ENCODE measurements around the gene HES7. TPM values are rescaled to one million over a fixed set of nuclear protein-coding genes. Genes with fewer than 3 reads are reported as not detected.
"Not testable (repeated sequence)": the region's sequence is repeated elsewhere in the genome, so short reads cannot be mapped to it uniquely, and the experiment has no call there.

HES7 gene
- 0.06 and 0.34 TPM in 2 replicates for total RNA-seq (2014; rRNA removed)
- polyA plus RNA-seq (2012): 0.29 TPM

DNA sequence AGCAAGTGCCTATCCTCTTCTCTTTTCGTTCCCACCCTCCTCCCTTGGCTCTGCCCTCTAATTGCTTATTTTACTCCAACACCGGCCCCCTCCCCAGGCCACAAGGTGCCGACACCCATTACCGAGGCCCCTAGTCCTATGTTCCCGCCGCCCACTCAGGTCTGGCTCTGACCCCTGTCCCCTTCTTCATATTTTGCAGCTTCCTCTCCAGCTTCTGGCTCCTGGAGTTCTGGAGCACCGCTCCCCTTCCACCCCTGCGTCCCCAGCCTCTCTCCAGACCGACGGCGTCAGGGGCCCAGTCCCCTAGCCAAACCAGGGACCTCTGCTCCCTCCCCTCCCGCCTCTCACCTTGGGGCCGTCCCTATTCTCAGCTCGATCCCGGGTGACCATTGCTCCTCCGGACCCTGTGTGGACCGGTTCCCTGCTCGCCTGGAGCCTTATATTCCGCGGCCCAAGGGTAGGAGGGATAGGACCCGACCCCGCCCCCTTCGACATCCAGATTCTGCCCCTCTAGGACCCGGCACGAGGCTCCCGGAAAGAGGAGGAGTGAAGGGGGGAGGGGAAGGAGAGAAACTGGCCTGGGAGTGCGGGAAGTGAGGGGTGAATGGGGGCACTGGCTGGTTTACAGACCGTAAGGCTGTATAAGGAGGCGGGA lies at the start of gene HES7:
Gene HES7, minus strand, starts transcription at position 412 of the 655 bp plus-strand sequence. Its CDS starts 22 bp downstream, at position 390.
- DNase-seq (ENCODE audit: low read depth): peak; percentile 61

DNA sequence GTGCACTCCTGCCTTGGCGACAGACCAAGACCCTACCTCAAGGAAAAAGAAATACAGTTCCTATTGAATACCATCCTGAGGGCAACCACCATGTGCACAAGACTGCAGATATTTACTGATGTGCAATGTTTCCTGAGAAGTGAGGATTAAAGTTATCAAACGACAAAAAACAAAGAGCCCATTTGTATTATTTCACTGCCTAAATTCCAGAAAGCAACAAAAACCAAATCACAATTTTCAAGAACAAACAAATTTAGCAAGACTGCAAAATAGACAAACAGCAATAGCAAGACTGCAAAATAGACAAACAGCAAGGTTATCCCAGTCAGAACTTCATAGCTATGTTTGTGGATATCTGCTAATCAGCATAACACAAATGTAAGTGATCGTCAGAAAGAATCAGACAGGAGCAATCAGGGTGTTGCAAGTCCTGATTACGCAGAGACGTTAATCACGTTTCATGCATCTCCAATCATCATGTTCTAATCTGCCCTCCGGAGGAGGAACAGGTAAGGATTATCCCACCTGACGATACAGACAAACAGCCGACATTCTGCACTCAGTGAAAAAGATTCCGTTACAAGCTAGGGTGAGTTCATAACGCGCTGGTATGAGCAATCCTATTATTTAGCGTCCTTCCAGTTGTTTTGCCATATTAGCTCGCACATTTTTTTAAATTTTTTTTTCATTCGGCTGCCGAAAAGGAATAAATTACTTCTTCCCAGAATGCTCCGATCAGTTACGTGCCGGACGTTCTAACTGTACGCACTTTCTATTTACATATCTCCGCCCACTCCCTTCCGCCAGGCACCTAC lies 49.4 kb upstream of the HES7 start:
- peak; percentile 99 for DNase-seq (ENCODE audit: low read depth)

DNA sequence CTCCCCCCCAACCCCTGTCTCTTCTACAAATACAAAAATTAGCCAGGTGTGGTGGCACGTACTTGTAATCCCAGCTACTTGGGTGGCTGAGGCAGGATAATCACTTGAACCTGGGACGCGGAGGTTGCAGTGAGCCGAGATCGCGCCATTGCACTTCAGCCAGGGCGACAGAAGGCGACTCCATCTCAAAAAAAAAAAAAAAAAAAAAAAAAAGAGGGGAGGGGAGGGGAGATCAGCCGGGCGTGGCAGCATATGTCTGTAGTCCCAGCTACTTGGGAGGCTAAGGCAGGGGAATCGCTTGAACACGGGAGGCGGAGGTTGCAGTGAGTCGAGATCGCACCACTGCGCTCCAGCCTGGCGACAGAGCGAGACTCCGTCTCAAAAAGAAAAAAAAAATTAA lies 46.3 kb upstream of the HES7 start:
- not testable (repeated sequence) for DNase-seq (ENCODE audit: low read depth)

DNA sequence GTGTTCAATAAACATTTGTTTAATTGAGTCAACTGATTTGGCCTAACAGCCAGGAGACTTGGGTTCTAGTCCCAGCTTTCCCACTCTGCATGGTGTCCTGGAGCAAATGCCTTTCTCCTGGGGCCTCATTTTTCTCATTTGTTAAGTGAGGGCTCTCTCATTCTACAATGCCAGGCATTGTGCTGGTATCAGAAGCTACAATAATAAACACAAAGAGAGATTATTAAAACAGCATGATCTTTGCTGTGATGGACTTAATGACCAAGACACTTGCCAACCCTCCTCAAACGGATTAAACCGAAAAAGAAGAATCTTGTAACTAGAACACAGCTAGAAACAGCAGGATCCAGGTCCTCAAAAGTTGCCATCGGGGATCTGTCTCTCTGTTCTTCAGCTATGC lies 43.6 kb upstream of the HES7 start:
- no peak for DNase-seq (ENCODE audit: low read depth)

DNA sequence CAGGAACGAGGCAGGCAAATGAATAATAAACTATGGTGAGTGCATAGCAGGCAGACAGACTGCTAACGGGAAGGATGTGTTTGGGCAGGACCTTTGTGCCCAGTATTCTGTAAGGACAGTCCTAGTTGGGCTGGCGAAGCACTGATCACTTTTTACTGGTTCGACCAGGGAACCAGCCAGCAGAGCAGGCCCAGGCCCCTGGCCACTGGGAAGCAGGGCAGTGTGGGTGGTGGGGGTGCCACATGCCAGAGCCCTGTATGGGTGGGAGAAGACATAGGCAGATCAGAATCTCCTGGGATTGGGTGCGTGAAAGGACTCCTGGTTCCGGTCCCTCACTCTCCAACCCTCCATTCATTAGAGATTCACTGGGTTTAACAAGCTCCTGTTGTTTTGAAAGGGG lies 42.8 kb upstream of the HES7 start:
- no peak for DNase-seq (ENCODE audit: low read depth)

DNA sequence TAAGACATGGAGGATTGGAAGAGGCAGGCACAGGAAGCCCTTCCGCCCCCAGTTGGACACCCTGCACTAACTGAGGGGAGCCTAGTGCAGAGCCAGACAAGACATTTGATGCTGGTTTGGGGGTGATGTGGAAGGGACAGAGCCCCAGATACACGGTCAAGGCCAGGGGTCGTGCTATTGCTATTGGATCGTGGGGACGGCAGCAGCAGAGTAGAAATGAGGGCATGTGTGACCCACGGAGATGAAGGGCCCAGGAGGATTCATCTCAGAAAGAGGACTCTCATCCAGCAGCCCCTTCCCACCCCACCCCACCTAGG lies 40.9 kb upstream of the HES7 start:
- DNase-seq (ENCODE audit: low read depth): no peak

DNA sequence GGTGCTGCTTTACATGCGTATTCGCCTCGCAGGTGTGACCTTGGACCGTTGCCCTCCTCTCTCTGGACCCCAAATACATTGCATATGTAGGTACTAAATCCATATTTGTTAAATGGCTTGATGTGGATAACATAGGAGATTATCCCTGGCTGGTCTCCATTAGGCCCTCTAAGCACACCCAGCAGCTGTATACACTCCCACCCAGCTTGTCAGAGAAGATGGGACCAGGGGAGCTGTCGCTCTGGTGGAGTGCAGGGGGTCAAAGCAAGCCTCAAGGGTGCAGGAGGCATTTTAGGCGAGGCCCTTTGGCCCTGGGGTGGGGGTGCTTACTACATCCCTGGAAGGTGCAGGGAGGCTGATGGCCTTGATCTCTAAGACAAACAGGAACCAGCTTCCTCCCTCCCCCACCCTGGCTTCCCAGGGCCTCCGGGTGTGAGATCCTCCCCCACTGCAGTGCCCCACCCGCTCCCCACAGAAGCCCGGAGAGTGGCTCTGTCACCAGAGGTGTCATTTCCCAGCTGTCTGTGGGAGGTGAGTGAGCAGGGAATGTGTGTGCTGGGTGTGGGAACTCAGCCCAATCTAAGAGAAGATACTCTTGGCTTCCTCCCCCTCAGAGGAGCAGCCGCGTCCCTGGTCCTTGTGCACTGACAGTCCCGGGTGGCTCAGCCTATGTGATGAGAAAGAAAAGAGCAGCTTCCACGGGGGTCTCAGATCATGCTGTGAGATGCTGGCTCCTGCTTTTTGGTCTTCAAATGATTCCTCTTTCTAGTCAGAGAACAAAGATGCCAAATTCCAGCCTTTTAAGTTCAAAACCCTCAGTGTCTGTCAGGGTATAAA lies 40.3 kb upstream of the HES7 start:
- peak; percentile 79 for DNase-seq (ENCODE audit: low read depth)

DNA sequence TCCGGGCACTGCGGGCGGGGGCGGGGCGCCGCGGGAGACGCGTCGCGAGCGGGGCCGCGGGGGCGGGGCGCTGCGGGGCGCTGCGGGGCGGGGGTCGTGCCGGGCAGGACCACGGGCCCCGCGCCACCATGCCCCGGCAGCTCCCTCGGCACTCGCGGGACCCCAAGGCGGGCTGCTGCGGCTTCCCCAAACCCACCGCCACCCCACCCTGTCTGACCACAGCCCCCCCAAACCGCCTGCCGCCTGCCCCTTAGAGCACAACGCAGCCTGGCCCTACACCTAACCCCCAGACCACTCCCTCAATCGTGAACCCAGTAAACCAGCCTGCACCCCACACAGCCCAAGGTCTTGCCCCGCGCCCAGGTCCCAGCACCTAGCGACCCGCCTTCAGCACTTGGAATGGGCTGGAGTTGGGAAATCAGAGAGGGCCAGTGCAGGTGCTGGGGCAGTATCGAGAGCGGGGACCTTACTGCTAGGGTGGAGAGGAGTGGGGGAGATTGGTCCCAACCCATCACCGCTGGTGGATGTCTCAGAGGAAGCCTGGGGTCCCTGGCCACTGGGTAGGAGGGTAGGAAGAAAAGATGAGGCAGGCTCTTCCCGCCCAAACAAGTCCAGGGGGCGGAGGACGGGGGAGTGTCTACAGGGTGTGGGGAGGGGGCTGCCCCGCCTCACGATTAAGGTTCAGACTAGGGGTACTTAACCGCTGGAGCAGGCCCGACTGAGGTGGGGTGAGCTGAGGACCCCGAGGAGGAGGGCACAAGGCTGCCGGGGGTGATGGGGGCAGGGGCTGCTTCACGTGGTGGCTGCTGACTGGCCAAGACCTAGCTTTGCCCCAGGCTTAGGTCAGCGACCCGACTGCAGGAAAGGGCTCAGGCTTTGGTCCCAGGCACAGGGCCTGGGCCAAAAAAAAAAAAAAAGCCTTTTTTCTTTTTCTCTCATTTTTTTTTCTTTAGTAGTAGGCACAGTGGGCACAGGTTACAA lies 39.4 kb upstream of the HES7 start:
- no peak for DNase-seq (ENCODE audit: low read depth)

DNA sequence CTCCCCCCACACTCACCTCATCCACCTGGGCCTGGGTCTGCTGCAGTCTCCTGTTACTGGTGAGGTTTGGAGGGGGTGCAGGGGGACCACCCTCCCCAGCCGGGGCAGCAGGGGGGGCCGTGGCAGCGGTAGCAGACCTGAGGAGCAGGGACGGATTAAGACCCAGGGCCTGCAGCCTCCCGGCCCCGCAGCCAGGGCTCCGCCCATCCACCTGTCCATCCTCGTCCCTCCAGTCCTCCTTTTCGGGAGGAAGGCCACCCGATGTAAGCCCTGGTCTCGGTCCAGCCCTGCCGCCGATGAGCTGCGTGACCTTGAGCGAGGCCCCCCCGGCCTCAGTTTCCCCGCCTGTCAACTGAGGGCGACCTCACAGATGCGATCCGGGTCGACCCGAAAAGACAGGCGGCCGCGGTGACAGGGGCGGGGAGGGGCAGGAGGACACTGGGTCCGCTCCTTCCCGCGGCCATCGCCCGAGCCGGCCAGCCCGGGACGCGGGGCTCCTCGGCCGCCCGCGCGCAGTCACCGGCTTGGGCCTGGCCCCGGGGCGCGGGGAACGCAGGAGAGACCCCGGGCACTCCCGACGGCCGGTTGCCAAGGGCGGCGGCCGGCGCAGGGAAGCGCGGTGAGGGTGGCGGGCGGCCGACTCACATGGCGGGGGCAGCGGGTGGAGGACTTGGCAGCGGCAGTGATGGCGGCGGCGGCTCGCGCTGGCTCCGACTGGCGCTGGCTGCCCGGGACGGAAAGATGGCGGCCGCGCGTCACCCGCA lies 38.5 kb upstream of the HES7 start, which contains the start of gene VAMP2:
Gene VAMP2, minus strand, starts transcription at position 716 of the 764 bp plus-strand sequence. Its CDS starts 69 bp downstream, at position 647.
- peak; percentile 64 for DNase-seq (ENCODE audit: low read depth)

DNA sequence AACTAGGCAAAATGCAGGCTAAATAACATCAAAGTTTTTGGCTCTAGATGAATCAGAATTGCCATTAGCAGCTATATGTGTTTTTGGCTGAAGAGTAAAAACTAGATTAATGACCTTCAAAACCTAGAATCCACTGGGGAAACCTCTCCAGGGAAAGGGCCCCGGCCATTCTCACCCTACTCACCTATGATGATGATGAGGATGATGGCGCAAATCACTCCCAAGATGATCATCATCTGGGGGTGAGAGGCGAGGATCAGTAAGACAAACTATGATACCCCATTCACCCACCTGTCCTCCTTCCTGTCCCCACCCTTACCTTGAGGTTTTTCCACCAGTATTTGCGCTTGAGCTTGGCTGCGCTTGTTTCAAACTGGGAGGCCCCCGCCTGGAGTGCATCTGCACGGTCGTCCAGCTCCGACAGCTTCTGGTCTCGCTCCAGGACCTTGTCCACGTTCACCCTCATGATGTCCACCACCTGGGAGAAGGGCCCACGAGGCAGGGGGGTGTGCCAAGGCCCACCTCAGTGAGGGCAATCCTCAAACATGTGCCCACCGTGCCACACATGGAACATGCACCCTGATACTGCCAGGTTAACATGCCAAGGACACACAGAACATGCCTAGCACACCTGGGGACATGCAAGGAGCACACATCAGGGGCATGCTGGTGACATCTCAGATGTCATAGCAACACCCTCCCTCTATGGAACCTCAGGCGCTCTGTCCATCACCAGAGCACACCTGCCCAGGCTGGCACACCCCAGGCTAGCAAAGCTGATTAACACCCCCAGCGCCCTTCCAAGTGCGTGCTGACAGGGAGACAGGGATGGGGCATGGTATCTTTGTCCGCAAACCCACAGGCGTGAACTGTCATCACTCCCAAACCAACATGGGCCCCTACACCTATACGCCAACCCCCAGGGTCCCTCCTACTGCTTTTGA lies 37.7 kb upstream of the HES7 start:
- no peak for DNase-seq (ENCODE audit: low read depth)

DNA sequence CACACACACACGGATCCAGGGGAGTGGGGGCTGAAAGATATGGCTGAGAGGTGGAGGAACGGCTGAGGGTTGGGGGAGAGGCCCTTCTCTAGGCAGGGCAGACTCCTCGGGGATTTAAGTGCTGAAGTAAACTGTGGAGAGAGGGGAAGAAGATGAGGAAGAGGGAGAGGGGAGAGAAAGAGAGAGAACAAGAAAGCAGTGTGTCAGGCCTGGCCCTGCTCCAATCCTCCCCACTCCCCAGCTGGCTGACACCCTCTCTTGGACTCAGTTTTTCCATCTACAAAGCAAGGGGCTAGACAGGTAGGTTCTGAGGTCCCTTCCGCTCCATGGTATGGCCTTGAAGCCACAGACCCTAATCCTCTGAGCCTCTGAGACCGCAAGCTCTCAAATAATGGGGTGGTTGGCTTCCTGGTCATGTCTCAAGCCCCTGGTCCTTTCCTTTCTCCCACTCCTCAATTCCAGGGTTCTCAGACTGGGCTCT lies 36.9 kb upstream of the HES7 start:
- no peak for DNase-seq (ENCODE audit: low read depth)

DNA sequence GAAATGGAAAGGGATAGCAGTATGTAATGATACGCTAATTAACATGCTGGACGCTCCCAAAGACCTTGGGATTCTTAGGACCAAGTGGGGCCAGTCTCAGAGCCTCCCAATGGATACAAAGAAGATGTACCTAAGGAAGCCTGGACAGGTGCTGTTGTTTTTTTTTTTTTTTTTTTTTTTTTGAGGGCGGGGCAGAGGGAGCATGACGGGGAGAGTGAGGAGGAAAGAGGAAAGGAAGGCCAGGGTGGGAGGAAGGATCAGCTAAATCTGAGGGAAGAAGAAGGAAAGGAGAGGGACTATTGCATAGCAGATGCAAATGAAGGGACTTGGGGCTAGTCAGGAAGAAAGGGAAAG lies 36.3 kb upstream of the HES7 start:
- no peak for DNase-seq (ENCODE audit: low read depth)

DNA sequence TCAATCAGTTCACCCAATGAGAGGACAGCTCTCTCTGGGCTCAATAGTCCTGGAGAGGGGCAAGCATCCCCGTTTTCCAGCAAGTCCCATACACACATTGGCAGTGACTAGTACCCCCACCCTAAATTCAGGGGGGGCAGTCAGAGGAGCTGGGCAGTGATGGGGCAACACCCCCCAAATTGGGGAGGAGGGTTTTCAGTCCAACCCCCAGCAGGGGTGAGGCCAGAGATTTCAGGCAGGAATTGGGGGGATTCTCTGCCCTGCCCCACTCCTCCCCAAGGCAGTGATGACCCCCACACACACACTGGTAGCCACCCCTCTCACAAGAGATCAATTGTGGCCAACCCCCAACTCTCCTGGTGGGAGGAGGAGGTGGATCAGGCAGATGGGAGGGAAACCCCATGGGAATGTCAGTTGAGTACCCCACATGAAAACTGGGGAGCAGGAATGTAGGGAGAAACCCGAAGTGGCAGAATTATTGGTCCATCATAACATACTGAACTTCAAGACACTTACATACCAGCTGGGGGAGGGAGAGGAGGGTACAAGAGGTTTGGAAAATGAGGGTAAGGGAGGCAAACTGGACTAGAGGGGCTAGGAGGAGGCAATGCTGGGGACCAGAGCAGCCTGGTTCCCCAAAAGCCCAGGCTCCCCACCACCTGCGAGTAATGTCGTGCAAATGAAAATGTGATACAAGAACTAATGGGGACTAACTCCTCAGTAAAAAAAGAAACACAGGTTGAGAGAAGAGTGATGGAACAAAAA lies 35.7 kb upstream of the HES7 start:
- no peak for DNase-seq (ENCODE audit: low read depth)

DNA sequence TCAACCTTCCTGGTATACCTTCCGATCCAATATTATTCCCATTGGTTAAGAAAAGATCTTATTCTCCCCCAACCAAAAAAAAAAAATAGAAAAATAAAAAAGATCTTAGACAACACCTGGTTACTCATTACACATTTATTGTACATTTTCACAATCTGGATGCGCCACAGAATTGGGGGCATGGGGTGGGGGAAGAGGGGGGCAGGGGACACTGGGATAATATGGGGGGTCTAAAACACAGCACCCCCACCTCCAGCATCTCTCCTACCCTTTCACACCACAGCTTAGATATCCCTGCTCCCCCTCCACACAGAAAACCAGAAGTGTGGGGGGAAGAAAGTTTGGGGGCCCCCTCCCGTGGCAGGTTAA lies 35.1 kb upstream of the HES7 start:
- DNase-seq (ENCODE audit: low read depth): no peak

DNA sequence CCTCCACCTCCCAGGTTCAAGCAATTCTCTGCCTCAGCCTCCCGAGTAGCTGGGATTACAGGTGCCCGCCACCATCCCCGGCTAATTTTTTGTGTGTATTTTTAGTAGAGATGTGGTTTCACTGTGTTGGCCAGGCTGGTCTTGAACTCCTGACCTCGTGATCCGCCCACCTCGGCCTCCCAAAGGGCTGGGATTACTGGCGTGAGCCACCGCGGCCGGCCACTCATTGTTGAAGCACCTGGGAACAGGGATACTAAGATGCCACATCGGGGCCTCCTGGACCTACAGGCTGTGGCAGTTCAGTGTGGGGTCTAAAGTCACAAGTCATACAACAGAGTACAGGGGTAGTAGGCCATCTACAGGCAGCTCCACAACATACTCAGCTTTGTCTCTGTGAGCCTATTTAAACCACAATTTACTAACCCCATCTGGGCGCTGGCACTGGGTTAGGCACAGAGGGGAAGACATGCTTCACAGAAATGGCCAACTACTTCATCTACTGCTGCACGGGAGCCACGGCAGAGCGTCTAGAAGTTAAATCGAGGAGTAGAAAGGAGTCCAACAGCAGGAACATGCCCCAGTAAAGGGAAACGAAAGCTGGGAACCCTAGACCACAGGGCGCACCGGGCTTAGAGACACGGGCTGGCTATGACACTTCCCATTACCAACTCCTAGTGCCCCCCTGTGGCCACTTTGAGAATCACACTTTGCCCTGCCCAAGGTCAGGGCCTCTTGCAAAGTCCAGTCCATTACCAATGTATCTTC lies 34.5 kb upstream of the HES7 start:
- peak; percentile 87 for DNase-seq (ENCODE audit: low read depth)

DNA sequence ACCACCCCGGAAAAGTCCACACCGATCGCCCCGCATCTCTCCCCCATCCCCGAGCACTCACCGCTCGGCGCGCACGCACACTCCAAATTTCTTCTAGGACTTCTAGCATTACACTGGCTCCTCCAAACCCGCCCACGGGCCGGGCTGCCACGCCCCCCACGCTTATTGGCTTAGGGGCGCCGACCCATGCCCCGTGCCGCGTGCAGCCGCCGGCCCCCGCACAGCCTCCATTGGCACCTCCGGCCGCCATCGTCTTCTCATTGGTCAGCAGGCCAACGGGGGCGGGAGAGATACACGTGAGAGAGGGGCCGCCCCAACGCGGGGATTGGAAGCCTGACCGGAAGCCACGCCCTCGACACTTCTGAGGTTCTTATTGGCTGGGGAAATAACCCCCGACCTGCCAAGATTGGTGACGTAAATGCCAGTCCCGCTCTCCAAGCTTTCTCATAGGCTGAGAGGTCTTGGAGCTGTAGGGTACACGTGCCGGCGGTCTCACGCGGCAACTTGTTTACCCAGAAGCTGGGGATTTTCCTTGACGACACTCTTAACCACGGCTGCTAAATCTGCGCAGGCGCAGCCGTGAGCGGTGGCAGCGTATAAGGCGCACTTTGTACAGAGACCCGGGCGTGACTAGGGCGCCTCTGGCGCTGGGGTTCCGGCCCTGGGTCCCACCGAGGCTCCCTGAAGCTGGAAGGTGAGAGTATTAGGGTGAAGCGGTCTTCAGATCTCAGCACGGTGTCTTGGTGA lies 32.5 kb upstream of the HES7 start:
- DNase-seq (ENCODE audit: low read depth): peak; percentile 100

DNA sequence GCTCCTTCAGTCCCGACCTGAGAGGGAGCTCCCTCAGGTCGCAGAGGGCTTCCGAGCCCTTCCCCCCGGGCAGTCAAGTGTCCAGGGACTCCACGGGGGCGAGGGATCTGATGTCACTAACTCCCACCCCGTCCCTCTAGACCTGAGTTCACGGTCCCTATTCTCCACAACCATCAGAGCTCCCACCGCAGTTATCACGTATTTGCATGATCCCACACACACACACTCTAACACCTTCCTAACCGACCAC lies 32.0 kb upstream of the HES7 start:
- no peak for DNase-seq (ENCODE audit: low read depth)

Data from LHCN-M2 (cell line).